Measurements from ENCODE around the gene SND1.

The SND1 gene

DNA sequence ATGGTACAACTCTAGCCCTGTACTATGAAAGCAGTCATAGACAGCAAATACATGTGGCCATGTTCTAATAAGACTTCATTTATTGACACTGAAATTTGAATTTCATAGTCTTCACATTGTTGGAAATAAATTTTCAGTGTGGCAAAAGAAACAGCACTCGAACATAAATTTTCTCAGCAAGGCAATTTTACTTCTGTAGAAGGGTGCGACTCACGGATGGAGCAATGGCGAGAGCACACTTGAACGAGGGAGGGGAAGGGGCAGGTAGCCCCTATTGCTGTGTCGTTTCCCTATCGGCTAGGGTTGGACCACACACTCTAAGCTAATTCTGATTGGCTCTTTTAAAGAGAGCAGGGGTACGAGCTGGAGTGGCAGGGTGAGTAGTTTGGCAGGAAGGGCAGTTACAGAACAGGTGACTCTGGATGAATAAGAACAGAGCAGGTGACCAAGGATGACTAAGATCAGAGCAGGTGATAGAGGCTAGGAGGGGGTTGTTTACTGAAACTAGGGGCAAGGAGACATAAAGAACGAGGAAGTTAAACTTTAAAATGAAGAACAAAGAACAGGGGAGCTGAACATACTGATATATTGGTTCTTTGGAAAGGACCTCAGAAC lies 327.2 kb downstream of the SND1 start:
- DNase-seq = no peak

DNA sequence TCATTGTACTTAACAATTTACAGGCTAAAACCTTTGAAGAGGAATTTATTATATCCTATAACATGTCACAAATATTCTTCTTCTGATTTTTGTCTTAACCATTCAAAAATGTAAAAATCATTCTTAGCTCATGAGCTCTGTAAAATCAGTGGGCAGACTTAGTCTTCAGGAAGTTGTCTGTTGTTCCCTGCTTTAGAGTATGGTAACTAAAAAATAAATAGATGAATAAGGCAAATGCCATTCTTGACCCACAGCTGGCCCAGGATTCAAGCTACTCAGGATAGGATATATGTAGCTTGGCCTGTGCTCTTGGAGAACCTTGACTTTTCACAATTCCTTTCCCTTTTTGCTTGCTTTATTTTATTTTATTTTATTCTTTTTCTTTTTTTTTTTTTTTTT lies 327.7 kb downstream of the SND1 start:
- no peak for DNase-seq

DNA sequence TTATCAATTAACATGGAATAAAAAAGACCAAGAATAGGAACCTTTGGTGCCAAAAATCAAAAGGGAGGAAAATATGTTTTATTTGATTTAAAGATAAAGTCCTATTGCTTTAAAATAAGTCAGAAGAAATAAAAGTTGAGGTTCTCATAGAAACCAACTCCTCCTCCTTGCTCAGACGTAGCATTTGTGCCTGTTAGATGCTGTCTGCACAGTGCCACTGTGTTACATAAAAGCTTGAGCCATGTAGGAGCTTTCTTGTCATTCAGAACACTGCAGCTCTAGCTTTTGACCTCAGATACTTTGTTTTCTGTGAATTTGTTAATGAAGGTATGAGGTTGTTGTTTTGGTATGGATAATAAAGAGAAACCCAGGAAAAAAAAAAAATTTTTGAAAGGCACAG lies 328.9 kb downstream of the SND1 start:
- no peak for DNase-seq

DNA sequence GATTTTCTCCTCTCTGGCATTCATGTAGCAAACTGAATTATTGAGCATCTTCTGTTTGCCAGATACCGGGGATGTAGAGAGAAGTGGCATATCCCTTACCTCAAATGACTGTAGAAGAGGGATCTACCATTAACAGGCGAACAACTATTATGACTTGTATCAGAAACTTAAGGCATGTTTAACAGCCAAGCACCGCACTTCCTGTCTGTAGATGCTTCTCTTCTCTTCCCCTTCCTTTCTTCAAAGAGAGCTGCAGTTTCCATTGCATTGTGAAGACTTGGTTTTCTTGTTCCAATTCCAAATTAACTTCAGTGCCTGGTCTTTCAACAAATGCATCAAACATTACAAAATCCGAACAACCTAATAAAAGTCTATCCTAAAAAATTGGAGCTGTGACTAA lies 330.0 kb downstream of the SND1 start:
- DNase-seq = no peak

DNA sequence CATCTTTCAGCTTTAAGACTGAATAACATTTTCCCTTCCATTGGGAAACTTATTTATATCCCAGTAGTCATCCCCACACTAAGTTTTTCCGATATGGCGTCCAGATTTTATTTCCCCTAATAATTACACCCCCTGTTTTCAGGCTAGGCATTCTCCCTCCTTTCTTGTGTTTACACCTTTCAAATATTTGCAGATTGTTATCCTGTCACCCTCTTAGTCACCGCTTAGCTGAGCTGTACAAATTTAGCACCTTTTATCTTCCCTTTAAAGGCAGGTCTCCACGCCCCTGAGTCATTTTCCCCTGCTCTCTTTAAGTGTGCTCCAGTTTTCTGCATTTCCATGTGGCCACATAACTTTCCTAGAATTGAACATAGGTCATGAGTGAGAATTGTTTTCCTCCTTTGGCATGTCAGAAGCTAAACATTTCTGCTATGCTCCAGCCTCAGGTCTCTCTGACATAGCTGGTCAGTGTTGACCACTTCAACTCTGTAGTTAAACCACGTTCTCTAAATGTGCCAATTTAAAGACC lies 331.9 kb downstream of the SND1 start:
- no peak for DNase-seq

DNA sequence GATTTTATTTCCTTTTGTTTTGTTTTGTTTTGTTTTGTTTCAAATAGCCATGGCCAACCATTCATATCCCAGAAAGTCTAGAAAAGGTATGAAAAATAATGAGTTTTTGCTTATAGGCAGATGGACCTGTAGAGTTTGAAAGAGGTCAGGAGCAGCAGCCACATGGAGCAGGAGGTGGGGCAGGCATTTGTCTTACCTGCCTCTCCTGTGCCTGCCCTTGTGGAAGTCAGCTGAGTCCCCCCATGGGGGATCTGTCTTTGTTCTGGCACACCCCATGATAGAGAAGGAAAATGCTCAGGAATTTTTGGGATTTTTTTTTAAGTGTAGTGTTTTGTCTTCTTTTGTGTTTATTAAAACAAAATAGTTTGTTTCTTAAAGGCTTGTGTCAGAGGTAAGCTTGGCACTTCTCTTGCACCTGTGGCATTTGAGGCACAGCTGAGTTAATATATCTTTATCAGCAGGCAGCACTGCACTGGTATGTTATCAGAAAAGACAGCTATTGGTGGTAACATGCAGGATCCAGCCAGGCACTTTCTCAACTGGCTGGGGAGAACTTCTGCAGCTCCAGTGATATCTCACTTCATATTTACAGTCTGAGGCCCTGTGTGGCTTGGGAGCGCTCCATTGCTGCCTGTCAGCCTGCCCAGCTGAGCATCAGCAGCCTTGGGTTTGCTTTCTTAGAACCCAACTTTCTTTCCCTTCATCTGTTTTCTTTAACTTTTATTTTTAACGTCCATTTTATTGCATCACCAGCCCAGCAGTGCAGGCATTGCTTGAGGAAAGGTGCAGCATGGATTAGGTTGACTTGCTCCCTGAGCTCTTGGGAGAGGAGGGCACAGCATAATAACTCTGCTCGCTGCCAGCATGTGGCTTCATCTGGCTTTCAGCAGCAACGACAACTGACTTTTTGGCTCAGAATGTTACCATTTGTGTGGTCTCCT lies 334.9 kb downstream of the SND1 start:
- no peak for DNase-seq

DNA sequence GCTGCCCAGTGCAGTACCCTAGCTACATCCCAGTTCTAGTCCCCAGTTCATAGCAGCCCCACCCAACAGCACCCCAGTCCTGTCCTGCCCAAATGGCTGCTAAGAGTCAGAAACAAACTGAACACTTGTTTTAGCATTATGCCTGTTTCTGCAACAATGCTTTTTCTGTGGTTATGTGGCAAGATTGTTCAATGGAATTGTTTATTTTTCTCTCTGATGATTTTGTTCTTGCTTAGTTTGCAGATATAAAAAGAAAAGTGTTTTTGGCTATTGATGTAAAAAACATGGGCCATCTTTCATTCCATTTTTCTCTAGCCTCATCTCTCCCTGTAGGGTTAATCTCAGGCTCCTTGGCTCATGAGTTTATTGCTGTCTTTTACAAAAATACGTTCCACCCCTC lies 336.8 kb downstream of the SND1 start:
- DNase-seq = no peak

DNA sequence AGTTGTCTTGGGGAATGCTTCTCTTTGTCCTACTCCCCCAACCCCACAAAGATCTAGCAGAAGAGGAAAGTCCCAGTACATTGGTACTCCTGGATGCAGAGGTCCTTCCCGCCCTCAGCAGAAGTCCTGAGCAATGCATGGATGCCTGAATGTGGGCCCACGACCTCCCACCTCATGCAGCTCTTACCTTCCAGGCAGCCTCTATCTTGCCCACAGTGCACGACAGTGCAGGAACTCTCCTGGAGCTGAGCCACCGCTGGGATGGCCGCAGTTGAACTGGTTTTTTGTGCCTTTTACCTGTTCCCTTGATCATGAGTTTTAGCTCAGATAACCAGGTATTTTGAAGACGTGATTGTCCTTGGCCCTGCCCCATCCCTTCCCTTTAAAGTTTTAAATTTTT lies 341.3 kb downstream of the SND1 start:
- no peak for DNase-seq

DNA sequence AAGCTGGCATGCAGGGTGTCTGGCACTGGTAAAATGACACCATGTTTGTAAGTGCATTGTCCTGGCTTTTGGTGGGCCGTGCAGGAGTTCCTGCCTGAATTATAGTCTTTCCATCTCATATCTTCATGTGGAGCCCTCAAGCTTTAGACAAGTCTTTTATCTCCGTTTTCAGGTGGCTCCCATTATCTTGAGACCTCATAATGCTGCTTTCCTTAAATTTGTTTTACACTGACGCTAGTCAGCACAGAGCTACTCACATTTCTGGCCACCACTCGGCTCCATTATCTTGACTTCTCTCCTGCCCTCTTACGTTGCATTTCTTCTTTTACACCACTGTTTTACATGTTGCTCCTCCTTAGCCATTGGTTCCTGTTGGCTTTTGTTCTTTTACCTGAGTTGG lies 342.0 kb downstream of the SND1 start:
- DNase-seq = no peak

DNA sequence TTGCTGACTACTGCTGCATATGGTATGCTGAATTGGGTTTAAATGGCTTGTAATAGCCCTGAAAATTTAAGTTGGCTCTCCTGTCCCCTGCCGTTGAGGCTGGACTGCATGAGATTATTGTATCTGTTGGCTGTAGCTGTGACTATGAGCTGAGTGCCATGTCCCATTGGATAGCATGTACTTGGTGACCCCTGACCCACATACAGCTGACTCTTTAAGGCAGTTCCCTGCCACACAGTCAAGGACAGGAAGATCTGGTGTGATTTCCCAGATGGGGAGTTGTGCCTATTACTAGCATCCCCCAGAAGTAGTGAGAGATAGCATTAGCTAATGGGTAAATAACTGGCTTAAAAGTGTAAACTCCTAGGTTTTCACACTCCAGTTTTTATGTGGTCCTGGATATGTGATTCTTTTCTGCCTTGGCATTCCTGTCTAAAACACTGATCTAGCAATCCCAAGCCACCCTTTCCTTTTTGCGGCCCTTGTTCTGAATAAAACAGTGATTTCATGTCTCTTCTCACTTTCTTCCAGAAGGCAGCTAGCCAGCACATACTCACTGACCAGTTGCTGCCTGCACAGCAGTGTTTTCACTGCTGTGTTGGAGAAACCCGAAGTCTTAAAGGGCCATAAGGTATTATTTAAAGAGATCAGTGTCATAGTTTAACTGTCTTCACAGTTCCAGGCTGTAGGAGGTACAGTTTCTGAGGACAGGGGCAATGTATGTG lies 343.3 kb downstream of the SND1 start:
- DNase-seq = no peak

DNA sequence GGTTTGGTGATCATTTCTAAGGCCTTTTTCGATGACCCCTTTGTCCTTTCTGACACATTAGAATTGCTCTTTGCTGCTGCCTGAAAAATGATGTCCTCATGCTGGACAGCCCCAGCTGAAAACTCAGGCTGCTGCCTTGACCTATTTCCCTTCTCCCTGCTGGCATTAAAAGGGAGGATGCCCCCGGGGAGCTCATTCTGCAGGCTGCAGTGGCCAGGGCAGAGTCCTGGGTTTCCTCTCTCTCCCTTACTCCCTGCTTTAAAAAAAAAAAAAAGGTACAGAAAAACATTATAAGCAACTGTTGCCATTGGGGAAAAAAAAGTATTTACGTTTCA lies 343.9 kb downstream of the SND1 start:
- no peak for DNase-seq

DNA sequence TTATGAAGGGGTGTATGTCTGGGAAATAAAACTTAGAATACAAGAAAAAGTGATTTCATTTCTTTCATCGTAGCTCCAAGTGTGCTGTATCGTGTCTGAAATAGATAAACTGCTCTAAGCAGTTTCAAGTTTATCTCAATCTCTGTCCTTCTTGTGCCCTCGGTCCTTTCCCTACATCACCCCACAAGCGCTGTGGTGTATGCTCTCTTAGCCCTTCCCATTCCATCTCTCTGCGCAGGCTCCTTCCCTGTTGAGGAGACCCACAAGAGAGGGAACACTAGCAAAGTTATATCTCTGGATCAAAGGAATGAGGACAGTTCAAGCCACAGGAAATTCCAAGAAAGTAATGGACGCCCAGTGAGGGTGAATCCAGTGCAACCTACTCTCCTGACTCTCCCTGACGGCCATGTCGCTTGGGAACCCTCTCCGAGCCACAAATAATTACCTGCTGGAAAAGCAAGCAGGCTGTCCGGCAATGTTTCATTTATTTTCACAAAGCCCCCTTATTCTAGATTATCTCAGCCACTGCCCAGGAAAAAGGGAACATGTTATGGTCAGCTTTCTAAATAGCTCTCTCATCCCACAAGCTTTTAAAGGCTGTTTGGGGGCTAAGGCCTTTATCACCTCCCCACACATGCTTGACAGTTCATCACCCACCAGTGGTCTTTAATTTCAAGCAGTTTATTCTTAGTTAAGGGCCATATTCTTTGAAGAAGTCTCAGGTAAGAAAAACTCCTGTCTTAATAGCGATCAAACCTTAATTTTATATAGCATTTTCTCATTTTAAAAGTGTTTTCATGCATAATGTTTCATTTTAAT lies 344.5 kb downstream of the SND1 start:
- no peak for DNase-seq

DNA sequence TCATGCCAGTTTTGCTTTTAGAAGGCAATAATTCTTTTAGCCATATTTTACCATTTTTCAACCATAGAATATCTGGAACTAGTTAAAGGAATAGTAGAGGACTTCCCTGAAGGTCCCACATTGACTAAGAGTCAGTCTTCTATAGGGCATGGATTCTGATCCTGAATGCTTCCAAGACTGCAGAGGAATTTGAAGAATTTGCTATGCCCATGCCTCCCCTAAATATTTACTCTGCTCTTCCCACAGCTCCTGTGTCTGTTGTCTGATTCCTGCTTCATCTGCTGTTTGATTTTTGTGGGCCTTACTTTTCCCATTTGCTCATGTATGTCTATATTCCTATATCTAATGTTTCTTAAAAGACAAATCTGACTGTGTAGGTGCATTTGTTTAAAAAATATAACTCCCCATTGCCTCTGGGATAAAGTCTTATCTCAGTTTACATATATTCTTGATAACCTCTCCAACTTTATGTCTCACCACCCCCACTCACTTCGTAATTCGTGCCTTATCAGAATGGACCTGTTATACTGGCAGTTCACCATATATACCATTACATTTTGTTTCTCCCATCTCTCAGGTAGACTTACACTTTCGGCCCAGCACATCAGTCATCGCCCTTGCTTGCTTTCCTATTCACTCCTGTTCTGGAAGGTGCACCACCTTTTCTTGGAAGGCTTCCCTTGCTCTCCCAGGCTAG lies 345.4 kb downstream of the SND1 start:
- DNase-seq = no peak

DNA sequence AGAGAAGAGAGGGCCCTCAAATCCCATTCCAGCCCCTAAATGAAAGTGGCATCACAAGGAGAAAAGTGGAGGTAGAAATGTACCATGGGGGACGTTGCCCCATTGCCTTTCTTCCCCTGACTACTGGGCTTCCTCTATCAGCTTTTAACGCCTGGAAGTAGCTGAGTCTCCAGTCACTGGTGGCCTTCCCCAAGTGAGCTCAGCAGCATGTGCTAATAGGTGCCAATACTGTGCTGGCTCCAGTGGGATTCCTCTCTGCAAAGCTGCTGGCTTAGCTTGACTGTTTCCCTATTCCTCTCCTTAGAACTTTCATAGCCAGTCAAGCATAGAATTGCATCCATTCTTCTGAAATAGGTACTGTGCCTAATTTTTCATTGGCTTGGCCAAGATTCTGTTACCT lies 346.7 kb downstream of the SND1 start:
- DNase-seq = no peak

DNA sequence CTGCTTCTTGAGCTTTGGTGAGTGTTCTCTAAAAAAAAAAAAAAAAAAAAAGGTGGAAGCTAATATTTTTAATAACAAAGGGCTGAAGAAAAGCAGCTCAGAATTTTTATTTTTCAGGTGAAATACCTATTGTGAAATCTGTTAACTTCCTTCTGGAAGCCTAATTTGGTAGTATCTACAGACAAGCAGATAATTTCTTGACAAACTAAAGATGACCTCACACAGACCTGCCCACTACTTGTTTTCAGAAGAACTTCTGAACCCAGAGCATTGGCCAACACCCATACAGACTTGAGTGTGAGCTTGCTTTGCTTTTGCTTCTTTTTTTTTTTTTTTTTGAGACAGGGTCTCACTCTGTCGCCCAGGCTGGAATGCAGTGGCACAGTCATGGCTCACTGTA lies 348.1 kb downstream of the SND1 start:
- DNase-seq = no peak

DNA sequence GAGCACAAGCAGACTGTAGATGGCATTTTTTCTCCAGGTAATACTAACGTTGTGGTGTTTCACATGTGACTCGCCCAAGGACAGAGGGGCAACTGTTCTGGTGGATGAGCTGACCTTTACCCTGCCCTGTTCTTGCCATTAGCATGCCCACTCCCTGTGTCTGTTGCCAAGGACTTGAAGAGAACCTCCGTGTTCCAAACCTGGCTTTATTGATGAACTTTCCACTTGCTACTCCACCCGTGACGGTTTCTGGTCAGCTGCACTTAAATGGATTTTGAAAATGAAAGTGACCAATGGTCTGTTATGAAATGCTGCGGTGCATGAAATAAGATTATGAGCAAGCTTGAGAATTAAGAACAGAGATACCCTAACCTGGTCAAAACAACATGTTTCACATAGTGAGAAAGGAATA lies 348.9 kb downstream of the SND1 start:
- no peak for DNase-seq

DNA sequence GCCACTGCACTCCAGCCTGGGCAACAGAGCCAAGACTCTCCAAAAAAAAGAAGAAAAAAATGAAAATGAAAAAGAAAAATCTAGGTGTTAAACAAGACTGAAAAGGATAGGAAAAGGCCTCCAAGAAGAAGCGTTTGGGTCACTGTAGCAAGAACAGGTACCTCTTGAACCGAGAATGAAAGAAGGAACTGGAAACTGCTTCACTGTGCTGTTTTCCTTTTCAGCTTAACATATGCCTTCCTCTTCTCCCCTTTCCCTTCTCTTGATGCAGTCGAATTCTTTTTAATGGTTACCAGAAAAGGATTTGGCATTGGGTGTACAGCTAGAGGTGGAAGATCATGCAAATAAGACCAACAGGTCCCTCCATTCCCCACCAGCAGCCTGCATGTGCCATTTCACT lies 351.2 kb downstream of the SND1 start:
- no peak for DNase-seq

DNA sequence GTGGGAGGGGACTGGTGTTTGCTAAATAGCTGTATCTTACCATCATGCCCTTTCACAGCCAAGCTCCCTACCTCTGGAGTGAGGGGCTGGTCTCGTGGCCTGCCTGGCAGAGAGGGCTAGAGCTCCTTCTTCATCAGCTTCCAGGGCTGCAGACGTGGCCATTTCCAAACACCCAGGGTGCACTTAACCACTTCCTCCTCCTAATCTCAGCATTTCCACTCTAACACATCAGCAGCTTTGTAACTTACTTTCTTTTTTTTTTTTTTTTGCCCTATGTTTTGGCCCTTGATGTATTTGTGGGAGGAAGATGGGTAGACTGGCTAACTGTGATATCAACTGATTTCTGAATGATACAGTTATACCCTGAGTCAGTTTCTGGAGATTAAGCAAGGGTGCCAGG lies 351.8 kb downstream of the SND1 start:
- DNase-seq = no peak

DNA sequence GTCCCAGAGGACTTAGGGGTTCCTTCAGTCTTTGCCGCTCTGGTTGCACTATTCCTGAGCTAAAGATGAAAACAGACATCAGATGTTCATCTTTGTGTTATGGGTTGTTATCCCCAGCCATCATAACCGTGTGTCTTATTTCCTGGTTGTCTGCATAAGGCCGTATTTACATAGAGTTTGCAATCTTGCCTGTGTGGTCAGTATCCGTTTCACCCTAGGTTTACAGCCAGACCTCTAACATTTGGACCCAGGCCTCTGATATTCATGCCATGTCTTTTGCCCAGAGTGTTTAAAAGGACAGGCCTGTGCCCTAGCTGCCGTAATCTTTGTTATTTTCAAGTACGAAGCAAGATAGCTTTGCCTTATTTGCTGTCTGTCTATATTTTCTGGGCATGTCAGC lies 352.6 kb downstream of the SND1 start:
- DNase-seq = no peak

DNA sequence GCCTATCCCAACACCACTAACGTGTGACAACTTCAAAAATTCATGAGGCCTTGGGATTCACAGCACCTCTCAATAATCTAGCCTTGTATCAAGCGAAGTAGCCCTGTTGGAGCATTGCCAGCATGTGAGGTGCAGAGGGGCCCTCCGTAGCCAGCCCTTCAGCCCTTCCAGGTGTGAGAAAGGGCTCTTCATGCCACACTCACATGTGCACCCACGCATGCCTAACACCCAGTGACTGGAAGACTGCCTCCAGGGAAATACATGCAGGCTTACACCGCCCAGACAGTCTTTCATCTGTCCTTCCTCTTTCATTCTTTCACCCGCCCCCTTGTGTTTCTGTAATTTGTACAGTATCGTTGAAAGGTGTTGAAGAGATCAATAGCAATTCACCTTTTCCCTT lies 353.1 kb downstream of the SND1 start:
- peak; percentile 81 for DNase-seq

DNA sequence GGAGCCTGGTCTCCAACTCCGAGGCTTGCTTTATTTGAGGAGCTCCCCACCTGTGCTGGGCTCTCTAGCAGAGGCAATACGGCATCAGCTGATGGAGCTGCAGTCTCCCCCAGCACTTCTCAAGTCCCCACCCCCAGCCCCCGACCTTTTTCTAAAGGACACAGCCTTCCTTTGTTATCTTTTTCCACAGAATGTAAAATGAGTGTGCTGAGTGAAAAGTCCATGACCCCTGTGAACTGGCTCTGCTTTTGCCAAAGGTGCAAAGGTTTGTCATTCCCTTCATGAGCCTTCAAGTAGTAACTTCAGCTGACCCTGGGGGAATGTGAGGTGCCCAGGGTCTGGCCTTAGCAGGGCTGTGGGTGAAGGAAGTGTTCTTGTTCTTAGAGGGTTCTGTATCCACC lies 353.8 kb downstream of the SND1 start:
- no peak for DNase-seq

All from NCI-H2029 (cell line).